Tibial nerve (tissue), 3 donors: ENCODE data around the gene MRPL38.

Experiments
- EP300 ChIP-seq, 2 donors: sonication (generic); formaldehyde crosslinking; IDR thresholded peaks; one replicate each; pipeline ENCODE4 v1.6.1; 2017; ENCODE audit warnings: antibody characterized with exemption in 2 of 2, mild to moderate bottlenecking in 1 of 2
- POLR2A ChIP-seq, 2 donors: fragments of 450-650 bp; IDR thresholded peaks; one replicate each; pipeline ENCODE4 v1.6.1; 2017; ENCODE audit warnings: antibody characterized with exemption in 2 of 2, mild to moderate bottlenecking in 2 of 2, moderate library complexity in 2 of 2

- TF ChIP-seq POLR2A (IDR thresholded peaks at IDR 0.05) (no peak), EP300 (IDR thresholded peaks at IDR 0.05) (no peak)
Observed at GRCh38 chr17:75931062-75931461, 26.4 kb upstream of the MRPL38 start.
